Mucosa of descending colon (tissue), 3 donors: ENCODE measurements around the gene OR52E6. TPM values are rescaled to one million over a fixed set of nuclear protein-coding genes. Genes with fewer than 3 reads are reported as not detected.

Experiments used
- ATAC-seq: fragments of 200-7000 bp; cut with Tn5 transposase; one replicate; pipeline ENCODE4 v1.9.1; 2020; ENCODE audit warnings: mild to moderate bottlenecking, moderate library complexity
- DNase-seq, 3 donors: peaks; one replicate each; pipeline ENCODE4 v3.0.0-alpha.2; 2020
- H3K36me3 ChIP-seq: fragments of 200-600 bp; one replicate; pipeline ENCODE4 v1.8.0; 2021; ENCODE audit warnings: low read depth, mild to moderate bottlenecking
- H3K4me1 ChIP-seq: fragments of 200-600 bp; one replicate; pipeline ENCODE4 v1.8.0; 2021; ENCODE audit warnings: low read depth, mild to moderate bottlenecking
- H3K4me3 ChIP-seq: fragments of 200-600 bp; one replicate; pipeline ENCODE4 v1.8.0; 2021; ENCODE audit warnings: mild to moderate bottlenecking
- H3K9me3 ChIP-seq: fragments of 200-600 bp; one replicate; pipeline ENCODE4 v1.8.0; 2021; ENCODE audit warnings: mild to moderate bottlenecking
- CTCF ChIP-seq: fragments of 200-600 bp; IDR thresholded peaks from one replicate; pipeline ENCODE4 v1.8.0; 2022; ENCODE audit warnings: antibody characterized with exemption, mild to moderate bottlenecking
- intact Hi-C, 2 donors: fragments of 100-400 bp; cut with DNase I in 1 of 2; cut with micrococcal nuclease in 1 of 2; formaldehyde crosslinking; loops; one replicate each; pipeline versions ENCODE4 v1.11.0 to v1.11.1; 2022; cut with DNase I, micrococcal nuclease
- total RNA-seq, 3 donors: library from RNA; stranded (reverse); fragmentation: NEBNext Ultra II Directional in 2 of 3; extraction: Animal tissue kit (Norgen Biotek cat#: 25700) in 2 of 3; gene quantifications; one replicate each; pipeline versions ENCODE4 v1.2.1 to v1.2.4, GENCODE V29; 2021 to 2023
- donor health status: DM: no; HTN: no; CAD: no; lungs with moderate emphysema.
- donor health status: DM: no; HTN: no; CAD: no.
- donor health status: DM: no; HTN: yes; CAD: no.

The OR52E6 gene
- total RNA-seq, 3 donors from 2014 or later: not detected

GRCh38 chr11:5837695-5838094, 4.0 kb downstream of the OR52E6 start:
- H3K36me3 ChIP-seq: no peaks in the 10 kb centered on the region
- no peak for TF ChIP-seq CTCF

GRCh38 chr11:5833446-5833845, 8.3 kb downstream of the OR52E6 start:
- H3K36me3 ChIP-seq: no peaks in the 10 kb centered on the region
- no peaks in the 10 kb centered on the region for H3K9me3 ChIP-seq
- DNase-seq: no peak
- H3K4me3 ChIP-seq: no peak overlapping the region
- no peaks in the 10 kb centered on the region for H3K4me1 ChIP-seq
- no peak for TF ChIP-seq CTCF
- ATAC-seq: no peak
- intact Hi-C loops: no loop called here

More at GRCh38 chr11:5837695-5838094, 4.0 kb downstream of the OR52E6 start:
- DNase-seq (no peak), ATAC-seq (no peak)
- intact Hi-C loops: no loop called here
- Histone ChIP-seq H3K9me3 (no peaks in the 10 kb centered on the region), H3K4me1 (no peaks in the 10 kb centered on the region), H3K4me3 (no peak overlapping the region)

- no peak for ATAC-seq
- Histone ChIP-seq H3K36me3 (no peaks in the 10 kb centered on the region), H3K4me1 (no peaks in the 10 kb centered on the region), H3K9me3 (no peaks in the 10 kb centered on the region), H3K4me3 (no peak overlapping the region)
- intact Hi-C loops: no loop called here
- no peak for TF ChIP-seq CTCF
- DNase-seq: no peak
Observed at GRCh38 chr11:5831196-5831829, 10.4 kb downstream of the OR52E6 start.

- ATAC-seq: no peak
- H3K36me3 ChIP-seq: no peaks in the 10 kb centered on the region
- no peak overlapping the region for H3K4me3 ChIP-seq
- intact Hi-C loops: no loop called here
- TF ChIP-seq CTCF: no peak
- no peaks in the 10 kb centered on the region for H3K4me1 ChIP-seq
- no peak for DNase-seq
- H3K9me3 ChIP-seq: no peaks in the 10 kb centered on the region
Observed at GRCh38 chr11:5818245-5818886, 23.3 kb downstream of the OR52E6 start.

GRCh38 chr11:5815534-5815933, 26.2 kb downstream of the OR52E6 start:
- intact Hi-C loops: no loop called here

More at GRCh38 chr11:5815534-5815933, 26.2 kb downstream of the OR52E6 start:
- no peak for TF ChIP-seq CTCF
- DNase-seq (no peak), ATAC-seq (no peak)
- Histone ChIP-seq H3K4me3 (no peak overlapping the region), H3K36me3 (no peaks in the 10 kb centered on the region), H3K9me3 (no peaks in the 10 kb centered on the region), H3K4me1 (no peaks in the 10 kb centered on the region)
